ENCODE results near the gene GNA15. TPM values are rescaled to one million over a fixed set of nuclear protein-coding genes. Genes with fewer than 3 reads are reported as not detected.
A peak's percentile ranks its signal among the peaks of the same experiment; 100 is the strongest.

Gene GNA15
- polyA plus RNA-seq, 3 donors = 38.7 to 45.0 (median 41.3) TPM

GRCh38 chr19:3185461-3186159 is 49.8 kb downstream of the GNA15 start, which contains the start of gene NCLN:
TSS of gene NCLN (plus strand) at chr19:3185930. CDS start at chr19:3186031, 101 bp downstream.
- DNase-seq = peak; percentile 88 to 92 (median 89)
- Histone ChIP-seq H4K20me1 (ENCODE audit: insufficient read depth, low read length) (peaks cover 59% of the 10 kb centered on the region), H3K27ac (ENCODE audit: low read depth in 1 of 2, low read length in 2 of 2) (peak within 1 kb of the TSS; percentile 54 to 82), H3K4me1 (ENCODE audit: control insufficient read depth in 1 of 2, insufficient read depth in 2 of 2, low read length in 2 of 2) (peaks cover 77 to 86% of the 10 kb centered on the region in 2 donors), H2AFZ (ENCODE audit: insufficient read depth, low read depth, low read length, poor library complexity, severe bottlenecking) (peak within 1 kb of the TSS; percentile 81), H3K27me3 (ENCODE audit: control insufficient read depth in 2 of 2, insufficient read depth in 2 of 2, low read length in 2 of 2) (no peaks in the 10 kb centered on the region), H3K9ac (ENCODE audit: insufficient read depth, low read length, poor library complexity, severe bottlenecking) (peak within 1 kb of the TSS; percentile 80), H3K4me3 (replicated peaks in 1 of 3; ENCODE audit: low read depth in 2 of 3, low read length in 3 of 3) (peak within 1 kb of the TSS; percentile 53 to 79 (median 78)), H3K36me3 (replicated peaks in 1 of 2; ENCODE audit: control insufficient read depth in 1 of 2, insufficient read depth in 2 of 2, low read length in 2 of 2) (peaks cover 0 to 10% of the 10 kb centered on the region in 2 donors), H3K79me2 (ENCODE audit: insufficient read depth, low read length) (peaks cover 89% of the 10 kb centered on the region), H3K4me2 (replicated peaks; ENCODE audit: extremely low read depth, low read length, poor library complexity, severe bottlenecking) (peak within 1 kb of the TSS; percentile 99), H3K9me3 (replicated peaks in 1 of 2; ENCODE audit: control insufficient read depth in 1 of 2, insufficient read depth in 1 of 2, low read length in 2 of 2) (no peaks in the 10 kb centered on the region)
- Mint-ChIP-seq H3K27ac (peak within 1 kb of the TSS; percentile 94 to 100 (median 99)), H3K9me3 (peaks cover 0 to 3% (median 0%) of the 10 kb centered on the region in 7 donors), H3K27me3 (ENCODE audit: low read depth in 3 of 3) (peaks cover 0 to 2% (median 0%) of the 10 kb centered on the region in 3 donors), H3K4me3 (peak within 1 kb of the TSS; percentile 95 to 98), H3K36me3 (peaks cover 11 to 19% of the 10 kb centered on the region in 2 donors), H3K4me1 (peaks cover 73% of the 10 kb centered on the region)
- TF ChIP-seq CTCF (IDR thresholded peaks at IDR 0.05) = no peak
- intact Hi-C loops (cut with micrococcal nuclease) = loop anchor here (1.0 to 10.0 kb wide), 2 partner anchors 235 to 361 kb away; no protein-coding TSS in a partner anchor
- under 1% methylated on average over 63 of the region's 69 CpGs for WGBS (ENCODE audit: insufficient coverage)

GRCh38 chr19:3186160-3186688 is 50.4 kb downstream of the GNA15 start:
- peak overlapping the region; percentile 81 for H2AFZ ChIP-seq (ENCODE audit: insufficient read depth, low read depth, low read length, poor library complexity, severe bottlenecking)
- peaks cover 54% of the 10 kb centered on the region for H4K20me1 ChIP-seq (ENCODE audit: insufficient read depth, low read length)
- H3K4me2 ChIP-seq (replicated peaks; ENCODE audit: extremely low read depth, low read length, poor library complexity, severe bottlenecking) = peak overlapping the region; percentile 99
- H3K36me3 ChIP-seq (replicated peaks in 1 of 2; ENCODE audit: control insufficient read depth in 1 of 2, insufficient read depth in 2 of 2, low read length in 2 of 2) = peaks cover 0 to 10% of the 10 kb centered on the region in 2 donors
- Mint-ChIP-seq H3K9me3 (peaks cover 0 to 3% (median 0%) of the 10 kb centered on the region in 7 donors), H3K4me1 (peaks cover 71% of the 10 kb centered on the region), H3K27ac (peak overlapping the region; percentile 24 to 97 (median 85)), H3K36me3 (peaks cover 16 to 22% of the 10 kb centered on the region in 2 donors), H3K27me3 (ENCODE audit: low read depth in 3 of 3) (peaks cover 0 to 4% (median 0%) of the 10 kb centered on the region in 3 donors), H3K4me3 (peak overlapping the region; percentile 89 to 92)
- H3K9ac ChIP-seq (ENCODE audit: insufficient read depth, low read length, poor library complexity, severe bottlenecking) = peak overlapping the region; percentile 80
- intact Hi-C loops (cut with micrococcal nuclease) = loop anchor here in 1 of 2 donors (10.0 kb wide), 1 partner anchor 361 kb away; no protein-coding TSS in a partner anchor
- no peaks in the 10 kb centered on the region for H3K9me3 ChIP-seq (replicated peaks in 1 of 2; ENCODE audit: control insufficient read depth in 1 of 2, insufficient read depth in 1 of 2, low read length in 2 of 2)
- H3K27ac ChIP-seq (ENCODE audit: low read depth in 1 of 2, low read length in 2 of 2) = peak overlapping the region; percentile 6 to 82
- DNase-seq = no peak
- H3K4me3 ChIP-seq (replicated peaks in 1 of 3; ENCODE audit: low read depth in 2 of 3, low read length in 3 of 3) = peak overlapping the region; percentile 53 to 79 (median 78)
- TF ChIP-seq CTCF (IDR thresholded peaks at IDR 0.05) = no peak
- WGBS (ENCODE audit: insufficient coverage) = under 1% methylated on average over 38 of the region's 38 CpGs
- peaks cover 89% of the 10 kb centered on the region for H3K79me2 ChIP-seq (ENCODE audit: insufficient read depth, low read length)
- H3K4me1 ChIP-seq (ENCODE audit: control insufficient read depth in 1 of 2, insufficient read depth in 2 of 2, low read length in 2 of 2) = peaks cover 71 to 79% of the 10 kb centered on the region in 2 donors
- no peaks in the 10 kb centered on the region for H3K27me3 ChIP-seq (ENCODE audit: control insufficient read depth in 2 of 2, insufficient read depth in 2 of 2, low read length in 2 of 2)
